ENCODE data around the gene PARM1. TPM values are rescaled to one million over a fixed set of nuclear protein-coding genes. Genes with fewer than 3 reads are reported as not detected.

Gene PARM1
- total RNA-seq, 1 donor from 2014 or later, result 1.6 TPM

DNA sequence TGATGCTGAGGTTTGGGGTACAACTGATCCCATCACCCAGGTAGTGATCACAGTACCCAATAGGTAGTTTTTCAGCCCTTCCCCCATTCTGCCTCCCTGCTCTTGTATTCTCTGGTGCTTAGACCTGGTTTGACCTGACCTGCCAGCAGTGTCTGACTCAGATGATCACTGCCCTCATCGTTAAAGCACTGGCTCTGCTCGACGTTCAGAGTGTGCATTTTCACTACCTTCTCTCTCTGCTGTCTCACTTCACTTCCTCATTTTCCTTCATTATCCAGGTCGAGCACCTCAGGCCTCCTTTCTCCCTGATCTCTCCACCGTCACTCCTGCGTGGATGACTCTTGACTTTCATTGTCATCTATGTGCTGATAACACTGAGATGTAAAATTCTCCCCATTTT is 83.6 kb downstream of the PARM1 start:
- Histone ChIP-seq H3K27ac (no peak overlapping the region), H3K79me2 (ENCODE audit: low read depth) (no peaks in the 10 kb centered on the region), H2AFZ (replicated peaks) (no peak overlapping the region), H3K4me2 (no peak overlapping the region), H3K9me3 (ENCODE audit: low read depth) (no peaks in the 10 kb centered on the region), H3K4me3 (no peak overlapping the region), H3K4me1 (no peaks in the 10 kb centered on the region), H3K9ac (no peak overlapping the region), H3F3A (ENCODE audit: low read depth) (no peaks in the 10 kb centered on the region), H3K27me3 (no peaks in the 10 kb centered on the region), H3K36me3 (no peaks in the 10 kb centered on the region), H4K20me1 (ENCODE audit: low read depth) (no peaks in the 10 kb centered on the region)
- DNase-seq (ENCODE audit: low spot score), result no peak
- no peak overlapping the region for H3K27ac Mint-ChIP-seq
- no peak overlapping the region for H3K4me3 Mint-ChIP-seq
- no peaks in the 10 kb centered on the region for H3K4me1 Mint-ChIP-seq
- peaks cover 2% of the 10 kb centered on the region for H3K27me3 Mint-ChIP-seq (ENCODE audit: insufficient read depth, low read depth)
- TF ChIP-seq EZH2phosphoT487 (IDR thresholded peaks at IDR 0.05) (no peak), EZH2 (IDR thresholded peaks at IDR 0.05) (no peak)
- TF ChIP-seq, protein P1, sequence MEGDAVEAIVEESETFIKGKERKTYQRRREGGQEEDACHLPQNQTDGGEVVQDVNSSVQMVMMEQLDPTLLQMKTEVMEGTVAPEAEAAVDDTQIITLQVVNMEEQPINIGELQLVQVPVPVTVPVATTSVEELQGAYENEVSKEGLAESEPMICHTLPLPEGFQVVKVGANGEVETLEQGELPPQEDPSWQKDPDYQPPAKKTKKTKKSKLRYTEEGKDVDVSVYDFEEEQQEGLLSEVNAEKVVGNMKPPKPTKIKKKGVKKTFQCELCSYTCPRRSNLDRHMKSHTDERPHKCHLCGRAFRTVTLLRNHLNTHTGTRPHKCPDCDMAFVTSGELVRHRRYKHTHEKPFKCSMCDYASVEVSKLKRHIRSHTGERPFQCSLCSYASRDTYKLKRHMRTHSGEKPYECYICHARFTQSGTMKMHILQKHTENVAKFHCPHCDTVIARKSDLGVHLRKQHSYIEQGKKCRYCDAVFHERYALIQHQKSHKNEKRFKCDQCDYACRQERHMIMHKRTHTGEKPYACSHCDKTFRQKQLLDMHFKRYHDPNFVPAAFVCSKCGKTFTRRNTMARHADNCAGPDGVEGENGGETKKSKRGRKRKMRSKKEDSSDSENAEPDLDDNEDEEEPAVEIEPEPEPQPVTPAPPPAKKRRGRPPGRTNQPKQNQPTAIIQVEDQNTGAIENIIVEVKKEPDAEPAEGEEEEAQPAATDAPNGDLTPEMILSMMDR (IDR thresholded peaks at IDR 0.05), result no peak
- peaks cover 39% of the 10 kb centered on the region for H3K36me3 Mint-ChIP-seq
- no peaks in the 10 kb centered on the region for H3K9me3 Mint-ChIP-seq

DNA sequence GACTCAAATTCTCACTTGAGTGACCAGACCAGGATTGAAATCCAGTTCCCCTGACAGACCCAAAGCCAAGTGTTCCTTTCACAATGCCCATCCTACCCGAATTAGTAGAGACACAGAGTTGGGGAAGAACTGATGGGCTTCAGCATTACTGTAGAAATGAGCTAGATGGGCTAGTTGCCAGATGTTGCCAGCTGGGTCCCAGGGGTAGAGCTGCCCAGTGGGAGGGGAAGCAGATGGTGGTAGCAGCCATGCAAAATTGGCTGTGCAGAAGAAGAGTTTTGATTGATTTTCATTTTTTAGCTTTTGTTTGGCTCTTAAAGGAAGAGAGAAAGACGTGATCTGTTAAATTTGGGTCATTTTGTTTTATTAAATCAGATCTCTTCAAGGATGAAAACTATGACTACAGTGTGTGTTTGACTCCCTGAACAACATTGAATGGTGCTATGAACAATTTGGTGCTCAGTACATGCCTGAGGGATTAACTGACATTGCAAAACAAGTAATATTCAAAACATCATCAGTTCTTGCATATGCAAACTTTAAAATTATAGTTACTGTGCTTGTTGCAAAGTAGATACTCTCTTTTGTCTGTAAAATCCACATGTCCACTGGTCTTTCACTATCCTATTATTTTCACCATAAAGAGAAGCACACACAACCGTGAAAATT is 86.0 kb downstream of the PARM1 start:
- Histone ChIP-seq H3K79me2 (ENCODE audit: low read depth) (no peaks in the 10 kb centered on the region), H3K9me3 (ENCODE audit: low read depth) (no peaks in the 10 kb centered on the region), H3K27me3 (no peaks in the 10 kb centered on the region), H3K4me3 (no peak overlapping the region), H2AFZ (replicated peaks) (no peak overlapping the region), H3K4me1 (no peaks in the 10 kb centered on the region), H3K36me3 (no peaks in the 10 kb centered on the region), H3F3A (ENCODE audit: low read depth) (no peaks in the 10 kb centered on the region), H3K9ac (no peak overlapping the region), H4K20me1 (ENCODE audit: low read depth) (no peaks in the 10 kb centered on the region), H3K27ac (no peak overlapping the region), H3K4me2 (no peak overlapping the region)
- H3K4me3 Mint-ChIP-seq, result no peak overlapping the region
- H3K4me1 Mint-ChIP-seq, result no peaks in the 10 kb centered on the region
- TF ChIP-seq, protein P1 (IDR thresholded peaks at IDR 0.05), result no peak
- TF ChIP-seq EZH2phosphoT487 (IDR thresholded peaks at IDR 0.05) (no peak), EZH2 (IDR thresholded peaks at IDR 0.05) (no peak)
- H3K27me3 Mint-ChIP-seq (ENCODE audit: insufficient read depth, low read depth), result peaks cover 2% of the 10 kb centered on the region
- peaks cover 27% of the 10 kb centered on the region for H3K36me3 Mint-ChIP-seq
- no peak overlapping the region for H3K27ac Mint-ChIP-seq
- no peak for DNase-seq (ENCODE audit: low spot score)
- H3K9me3 Mint-ChIP-seq, result no peaks in the 10 kb centered on the region

DNA sequence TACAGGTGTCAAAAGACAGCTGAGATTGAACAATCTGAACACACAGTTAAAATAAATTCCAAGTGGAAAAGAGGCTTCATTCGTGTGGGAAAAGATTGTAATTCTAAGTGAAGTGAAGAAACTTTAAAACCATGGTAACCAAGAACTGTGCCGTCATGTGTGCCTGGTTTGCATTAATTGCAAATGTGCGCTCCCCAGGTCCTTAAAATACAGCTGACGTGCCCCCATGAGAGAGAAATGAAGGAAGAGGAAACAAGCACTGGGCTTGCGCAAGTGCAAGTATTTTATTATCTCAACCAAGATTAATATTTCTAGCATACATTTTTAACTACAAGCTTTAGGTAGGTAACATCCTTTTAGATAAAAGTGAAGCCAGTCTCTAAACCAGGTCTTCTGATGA is 92.5 kb downstream of the PARM1 start:
- H4K20me1 ChIP-seq (ENCODE audit: low read depth), result no peaks in the 10 kb centered on the region
- no peaks in the 10 kb centered on the region for H3K4me1 ChIP-seq
- no peak for TF ChIP-seq EZH2phosphoT487 (IDR thresholded peaks at IDR 0.05)
- TF ChIP-seq, protein P1 (IDR thresholded peaks at IDR 0.05), result no peak
- TF ChIP-seq EZH2 (IDR thresholded peaks at IDR 0.05), result no peak
- H3K27ac Mint-ChIP-seq, result no peak overlapping the region
- H3K4me3 Mint-ChIP-seq, result no peak overlapping the region
- no peak overlapping the region for H3K9ac ChIP-seq
- no peaks in the 10 kb centered on the region for H3K27me3 ChIP-seq
- no peaks in the 10 kb centered on the region for H3K9me3 Mint-ChIP-seq
- H3K79me2 ChIP-seq (ENCODE audit: low read depth), result no peaks in the 10 kb centered on the region
- no peaks in the 10 kb centered on the region for H3F3A ChIP-seq (ENCODE audit: low read depth)
- no peaks in the 10 kb centered on the region for H3K36me3 ChIP-seq
- H3K27me3 Mint-ChIP-seq (ENCODE audit: insufficient read depth, low read depth), result no peaks in the 10 kb centered on the region
- H2AFZ ChIP-seq (replicated peaks), result no peak overlapping the region
- H3K4me1 Mint-ChIP-seq, result no peaks in the 10 kb centered on the region
- no peak overlapping the region for H3K4me3 ChIP-seq
- H3K36me3 Mint-ChIP-seq, result peaks cover 19% of the 10 kb centered on the region
- no peak overlapping the region for H3K4me2 ChIP-seq
- no peaks in the 10 kb centered on the region for H3K9me3 ChIP-seq (ENCODE audit: low read depth)
- DNase-seq (ENCODE audit: low spot score), result no peak
- H3K27ac ChIP-seq, result no peak overlapping the region
